DOHH2 (cell line): ENCODE measurements around the gene ALDH4A1.

ENCODE experiments used
- H3F3A ChIP-seq: fragments of 200-600 bp; sonication (generic), shearing (Covaris generic); 2 replicates; pipeline ENCODE4 v1.6.0; 2016; ENCODE audit warnings: antibody characterized with exemption, mild to moderate bottlenecking; ENCODE audit not compliant: control insufficient read depth, insufficient read depth
- H3K27ac ChIP-seq: fragments of 200-600 bp; sonication (generic); 2 replicates; pipeline ENCODE4 v1.5.1; 2014; ENCODE audit warnings: low read depth, mild to moderate bottlenecking, low read length, moderate library complexity
- H3K27me3 ChIP-seq: fragments of 200-600 bp; sonication (generic); 2 replicates; pipeline ENCODE4 v1.6.1; 2014; ENCODE audit warnings: mild to moderate bottlenecking, low read length, mixed read lengths; ENCODE audit not compliant: control insufficient read depth
- H3K36me3 ChIP-seq: fragments of 200-600 bp; sonication (generic); 2 replicates; pipeline ENCODE4 v1.6.1; 2014; ENCODE audit warnings: mild to moderate bottlenecking, low read length, moderate library complexity, mixed read lengths; ENCODE audit not compliant: control insufficient read depth
- H3K4me1 ChIP-seq: fragments of 200-600 bp; sonication (generic); 2 replicates; pipeline ENCODE4 v1.6.1; 2014; ENCODE audit warnings: mild to moderate bottlenecking, low read length, mixed read lengths; ENCODE audit not compliant: control insufficient read depth
- H3K4me2 ChIP-seq: fragments of 200-600 bp; sonication (generic); 2 replicates; pipeline ENCODE4 v1.6.0; 2014; ENCODE audit warnings: mild to moderate bottlenecking, low read length, moderate library complexity
- H3K4me3 ChIP-seq: fragments of 200-600 bp; sonication (generic); 2 replicates; pipeline ENCODE4 v1.5.1; 2014; ENCODE audit warnings: mild to moderate bottlenecking, low read length, mixed read lengths
- H3K79me2 ChIP-seq: fragments of 200-600 bp; sonication (generic); 2 replicates; pipeline ENCODE4 v1.6.1; 2014; ENCODE audit warnings: mild to moderate bottlenecking, low read length, mixed read lengths; ENCODE audit not compliant: control insufficient read depth
- H3K9me2 ChIP-seq: fragments of 200-600 bp; sonication (generic); replicated peaks from 2 replicates; pipeline ENCODE4 v1.6.1; 2014; ENCODE audit warnings: mild to moderate bottlenecking, low read length, mixed read lengths; ENCODE audit not compliant: control insufficient read depth
- H3K9me3 ChIP-seq: fragments of 200-600 bp; sonication (generic); 2 replicates; pipeline ENCODE4 v1.6.1; 2014; ENCODE audit warnings: antibody characterized with exemption, low read length, mixed read lengths; ENCODE audit not compliant: control insufficient read depth, insufficient read depth
- H4K20me1 ChIP-seq: fragments of 200-600 bp; sonication (generic); 2 replicates; pipeline ENCODE4 v1.6.0; 2014; ENCODE audit warnings: low read depth, mild to moderate bottlenecking, antibody characterized with exemption, low read length, moderate library complexity; ENCODE audit not compliant: control insufficient read depth, insufficient read depth
- EZH2phosphoT487 ChIP-seq: fragments of 200-600 bp; sonication (generic); IDR thresholded peaks from 2 replicates; pipeline ENCODE4 v1.6.1; 2017; ENCODE audit warnings: borderline replicate concordance, mild to moderate bottlenecking, antibody characterized with exemption, low read length, moderate library complexity, mixed read lengths
- TF ChIP-seq, protein P1 (sequence below): fragments of 200-600 bp; sonication (generic); IDR thresholded peaks from one replicate; pipeline ENCODE4 v1.5.1; 2014; ENCODE audit warnings: antibody characterized with exemption, mild to moderate bottlenecking, low read depth, low read length; ENCODE audit not compliant: poor library complexity, severe bottlenecking

The ALDH4A1 gene

DNA sequence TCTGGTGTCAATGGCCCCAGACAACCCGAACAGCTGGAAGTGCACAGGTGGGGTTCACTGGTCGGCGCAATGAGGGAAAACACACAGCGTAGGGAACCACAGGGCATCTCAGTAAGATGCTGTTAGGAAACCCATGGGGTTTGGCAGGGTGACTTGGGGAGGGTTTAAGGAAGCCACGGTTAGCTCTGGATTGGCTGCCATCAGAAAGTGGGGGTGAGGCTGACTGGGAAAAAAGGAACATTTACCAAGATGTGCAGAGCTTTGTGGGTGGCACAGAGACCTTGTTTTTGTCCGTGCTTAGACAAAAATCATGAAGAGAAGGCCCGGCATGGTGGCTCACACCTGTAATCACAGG lies 11.0 kb downstream of the ALDH4A1 start:
- H3K4me2 ChIP-seq, result no peak overlapping the region
- H3K9me2 ChIP-seq, result no peaks in the 10 kb centered on the region
- H3K27me3 ChIP-seq, result no peaks in the 10 kb centered on the region
- H3K36me3 ChIP-seq, result no peaks in the 10 kb centered on the region
- no peak overlapping the region for H3K27ac ChIP-seq
- no peak overlapping the region for H3K4me3 ChIP-seq
- no peaks in the 10 kb centered on the region for H3K79me2 ChIP-seq
- H4K20me1 ChIP-seq, result no peaks in the 10 kb centered on the region
- no peaks in the 10 kb centered on the region for H3F3A ChIP-seq
- TF ChIP-seq, protein P1, sequence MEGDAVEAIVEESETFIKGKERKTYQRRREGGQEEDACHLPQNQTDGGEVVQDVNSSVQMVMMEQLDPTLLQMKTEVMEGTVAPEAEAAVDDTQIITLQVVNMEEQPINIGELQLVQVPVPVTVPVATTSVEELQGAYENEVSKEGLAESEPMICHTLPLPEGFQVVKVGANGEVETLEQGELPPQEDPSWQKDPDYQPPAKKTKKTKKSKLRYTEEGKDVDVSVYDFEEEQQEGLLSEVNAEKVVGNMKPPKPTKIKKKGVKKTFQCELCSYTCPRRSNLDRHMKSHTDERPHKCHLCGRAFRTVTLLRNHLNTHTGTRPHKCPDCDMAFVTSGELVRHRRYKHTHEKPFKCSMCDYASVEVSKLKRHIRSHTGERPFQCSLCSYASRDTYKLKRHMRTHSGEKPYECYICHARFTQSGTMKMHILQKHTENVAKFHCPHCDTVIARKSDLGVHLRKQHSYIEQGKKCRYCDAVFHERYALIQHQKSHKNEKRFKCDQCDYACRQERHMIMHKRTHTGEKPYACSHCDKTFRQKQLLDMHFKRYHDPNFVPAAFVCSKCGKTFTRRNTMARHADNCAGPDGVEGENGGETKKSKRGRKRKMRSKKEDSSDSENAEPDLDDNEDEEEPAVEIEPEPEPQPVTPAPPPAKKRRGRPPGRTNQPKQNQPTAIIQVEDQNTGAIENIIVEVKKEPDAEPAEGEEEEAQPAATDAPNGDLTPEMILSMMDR, result no peak
- no peak for TF ChIP-seq EZH2phosphoT487
- H3K9me3 ChIP-seq, result no peaks in the 10 kb centered on the region
- H3K4me1 ChIP-seq, result no peaks in the 10 kb centered on the region

- Histone ChIP-seq H3K4me3 (no peak overlapping the region), H3F3A (no peaks in the 10 kb centered on the region), H4K20me1 (no peaks in the 10 kb centered on the region), H3K79me2 (no peaks in the 10 kb centered on the region), H3K9me3 (no peaks in the 10 kb centered on the region), H3K9me2 (no peaks in the 10 kb centered on the region), H3K36me3 (no peaks in the 10 kb centered on the region), H3K4me2 (no peak overlapping the region), H3K4me1 (no peaks in the 10 kb centered on the region), H3K27me3 (no peaks in the 10 kb centered on the region), H3K27ac (no peak overlapping the region)
- TF ChIP-seq, protein P1, result no peak
- no peak for TF ChIP-seq EZH2phosphoT487
Measured at GRCh38 chr1:18890706-18891425, 11.5 kb downstream of the ALDH4A1 start.

- no peaks in the 10 kb centered on the region for H3F3A ChIP-seq
- no peak for TF ChIP-seq EZH2phosphoT487
- TF ChIP-seq, protein P1, result no peak
Measured at GRCh38 chr1:18886003-18886335, 16.4 kb downstream of the ALDH4A1 start.

More at GRCh38 chr1:18886003-18886335, 16.4 kb downstream of the ALDH4A1 start:
- no peaks in the 10 kb centered on the region for H3K9me3 ChIP-seq
- no peak overlapping the region for H3K27ac ChIP-seq
- no peak overlapping the region for H3K4me3 ChIP-seq
- no peaks in the 10 kb centered on the region for H3K9me2 ChIP-seq
- H3K36me3 ChIP-seq, result no peaks in the 10 kb centered on the region
- H4K20me1 ChIP-seq, result no peaks in the 10 kb centered on the region; the same call in 1 of the 2 replicates
- H3K4me2 ChIP-seq, result no peak overlapping the region
- no peaks in the 10 kb centered on the region for H3K79me2 ChIP-seq
- no peaks in the 10 kb centered on the region for H3K27me3 ChIP-seq
- H3K4me1 ChIP-seq, result no peaks in the 10 kb centered on the region
